WTC11 (cell line): ENCODE data around the gene ZDHHC18. TPM values are rescaled to one million over a fixed set of nuclear protein-coding genes. Genes with fewer than 3 reads are reported as not detected.

ENCODE experiments used
- ATAC-seq: fragments of 200-7000 bp; cut with Tn5 transposase; 2 replicates; pipeline ENCODE4 v1.10.0; 2021; ENCODE audit warnings: mild to moderate bottlenecking, moderate library complexity
- CTCF ChIA-PET: fragments of 300-600 bp; sonication (Branson Sonifier 250); formaldehyde crosslinking; loops from one replicate; lab custom pipeline; 2021; ENCODE audit warnings: antibody characterized with exemption; lab: Charles Lee
- POLR2A ChIA-PET: fragments of 350-600 bp; sonication (Branson Sonifier 250); formaldehyde crosslinking; loops from one replicate; lab custom pipeline; 2021; ENCODE audit warnings: antibody characterized with exemption; lab: Charles Lee
- DNase-seq: peaks from one replicate; pipeline ENCODE4 v3.0.0; 2021; ENCODE audit warnings: low spot score
- H3K27ac Mint-ChIP-seq: 2 replicates; pipeline ENCODE4 v1.8.0; 2021; ENCODE audit warnings: mixed read lengths
- H3K27me3 Mint-ChIP-seq: 2 replicates; pipeline ENCODE4 v1.8.0; 2021; ENCODE audit warnings: low read depth, mild to moderate bottlenecking, moderate library complexity, mixed read lengths
- H3K36me3 Mint-ChIP-seq: 2 replicates; pipeline ENCODE4 v1.8.0; 2021; ENCODE audit warnings: mixed read lengths
- H3K4me1 Mint-ChIP-seq: 2 replicates; pipeline ENCODE4 v1.8.0; 2022; ENCODE audit warnings: mixed read lengths
- H3K4me3 Mint-ChIP-seq: 2 replicates; pipeline ENCODE4 v1.8.0; 2021; ENCODE audit warnings: mild to moderate bottlenecking, moderate library complexity, mixed read lengths
- H3K9me3 Mint-ChIP-seq: 2 replicates; pipeline ENCODE4 v1.8.0; 2021; ENCODE audit warnings: mixed read lengths
- AR ChIP-seq: fragments of 250-450 bp; sonication (Bioruptor Pico); IDR thresholded peaks from 2 replicates; pipeline ENCODE4 v1.9.0; 2021; ENCODE audit warnings: mild to moderate bottlenecking
- CTCF ChIP-seq: fragments of 200-600 bp; IDR thresholded peaks from 2 replicates; pipeline ENCODE4 v1.8.0; 2022; ENCODE audit warnings: antibody characterized with exemption
- EMX1 ChIP-seq: fragments of 250-450 bp; sonication (Bioruptor Pico); IDR thresholded peaks from 2 replicates; pipeline ENCODE4 v1.8.0; 2021; ENCODE audit warnings: mild to moderate bottlenecking
- ERG ChIP-seq: fragments of 250-450 bp; sonication (Bioruptor Pico); IDR thresholded peaks from 2 replicates; pipeline ENCODE4 v1.8.0; 2021; ENCODE audit warnings: mild to moderate bottlenecking
- GRHL2 ChIP-seq: fragments of 250-450 bp; sonication (Bioruptor Pico); IDR thresholded peaks from 2 replicates; pipeline ENCODE4 v1.8.0; 2022; ENCODE audit warnings: mild to moderate bottlenecking, moderate library complexity; ENCODE audit not compliant: insufficient replicate concordance, severe bottlenecking
- HMGXB4 ChIP-seq: sonication (generic); formaldehyde crosslinking; IDR thresholded peaks from 2 replicates; pipeline ENCODE4 v1.8.1; 2023; ENCODE audit warnings: mild to moderate bottlenecking, moderate library complexity, missing genetic modification reagents
- MLX ChIP-seq: sonication (generic); formaldehyde crosslinking; IDR thresholded peaks from 2 replicates; pipeline ENCODE4 v1.8.1; 2023; ENCODE audit warnings: mild to moderate bottlenecking, missing genetic modification reagents, moderate library complexity
- MYBL2 ChIP-seq: sonication (generic); formaldehyde crosslinking; IDR thresholded peaks from 2 replicates; pipeline ENCODE4 v1.8.1; 2023; ENCODE audit warnings: mild to moderate bottlenecking, moderate library complexity, missing genetic modification reagents
- NR2C2 ChIP-seq: sonication (generic); formaldehyde crosslinking; IDR thresholded peaks from 2 replicates; pipeline ENCODE4 v1.8.0; 2022; ENCODE audit warnings: mild to moderate bottlenecking, missing genetic modification reagents
- SP1 ChIP-seq: sonication (generic); formaldehyde crosslinking; conservative IDR thresholded peaks from 2 replicates; pipeline ENCODE4 v1.8.1; 2022; ENCODE audit warnings: missing genetic modification reagents
- ZNF232 ChIP-seq: sonication (generic); formaldehyde crosslinking; IDR thresholded peaks from 2 replicates; pipeline ENCODE4 v1.8.0; 2022; ENCODE audit warnings: mild to moderate bottlenecking, missing genetic modification reagents
- ZNF263 ChIP-seq: sonication (generic); formaldehyde crosslinking; IDR thresholded peaks from 2 replicates; pipeline ENCODE4 v1.8.1; 2022; ENCODE audit warnings: low read depth, mild to moderate bottlenecking, moderate library complexity, missing genetic modification reagents
- ZNF317 ChIP-seq: sonication (generic); formaldehyde crosslinking; IDR thresholded peaks from 2 replicates; pipeline ENCODE4 v1.8.1; 2023; ENCODE audit warnings: low read depth, mild to moderate bottlenecking, moderate library complexity, missing genetic modification reagents, borderline replicate concordance
- ZNF416 ChIP-seq: fragments of 250-450 bp; sonication (Bioruptor Pico); IDR thresholded peaks from 2 replicates; pipeline ENCODE4 v1.9.0; 2021; ENCODE audit warnings: mild to moderate bottlenecking, inconsistent platforms
- total RNA-seq: library from RNA; stranded (reverse); gene quantifications from 3 replicates; pipeline ENCODE4 v1.2.3, GENCODE V29; 2021
- TF ChIP-seq, protein P1 (sequence below): sonication (generic); formaldehyde crosslinking; IDR thresholded peaks from 2 replicates; pipeline ENCODE4 v1.8.1; 2022; ENCODE audit warnings: mild to moderate bottlenecking, missing genetic modification reagents, moderate library complexity, borderline replicate concordance
- TF ChIP-seq, protein P2 (sequence below): sonication (generic); formaldehyde crosslinking; IDR thresholded peaks from 2 replicates; pipeline ENCODE4 v1.8.1; 2023; ENCODE audit warnings: mild to moderate bottlenecking, missing genetic modification reagents, borderline replicate concordance

Gene ZDHHC18
- total RNA-seq, 1 experiment from 2014 or later: 26.5 TPM

- ChIA-PET CTCF (interaction anchor here (0.5 to 4.1 kb wide), 10 partner anchors 9 to 243 kb away, joined by 3 to 23 read pairs (median 6); partner anchors contain the start of gene ZDHHC18), POLR2A (interaction anchor here (0.8 to 1.4 kb wide), 2 partner anchors 8 to 16 kb away, joined by 3 to 4 read pairs; no protein-coding TSS in a partner anchor)
- Mint-ChIP-seq H3K9me3 (no peaks in the 10 kb centered on the region), H3K27me3 (no peaks in the 10 kb centered on the region), H3K4me1 (peaks cover 19% of the 10 kb centered on the region), H3K27ac (peak overlapping the region; percentile 70), H3K36me3 (peaks cover 18% of the 10 kb centered on the region), H3K4me3 (no peak overlapping the region)
- peak; percentile 44 for ATAC-seq
- DNase-seq: no peak
- TF ChIP-seq SP1 (CRISPR knock-in tag) (no peak), ZNF416 (no peak), HMGXB4 (no peak)
Observed at GRCh38 chr1:26856604-26857469, 30.3 kb downstream of the ZDHHC18 start.

DNA sequence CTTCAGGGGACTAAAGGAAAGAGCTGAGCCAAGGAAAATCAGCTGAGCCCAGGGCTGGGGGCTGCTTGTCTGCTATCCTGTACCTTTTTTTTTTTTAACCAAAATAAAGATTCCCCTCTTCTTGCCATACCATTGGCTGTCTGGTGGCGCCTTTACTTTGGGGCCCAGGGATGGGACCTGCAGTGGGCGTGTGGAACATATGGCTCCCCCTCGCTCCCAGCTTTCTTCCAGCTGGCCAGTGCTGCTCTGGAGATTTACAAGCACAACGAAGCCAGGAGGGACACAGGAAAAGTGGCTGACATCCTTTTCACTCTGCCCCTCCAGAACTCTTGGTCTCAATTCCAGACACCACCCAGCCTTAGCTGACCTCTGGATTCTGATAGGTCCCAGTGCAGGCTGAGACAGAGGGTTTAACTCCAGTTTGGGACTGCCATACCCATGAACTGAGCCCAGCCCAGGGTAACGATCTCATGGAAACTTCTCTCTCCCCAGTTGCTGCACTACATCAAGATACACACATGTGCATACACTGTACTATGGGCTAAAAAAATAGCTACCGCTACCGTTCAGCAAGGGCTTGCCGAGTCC is 31.1 kb downstream of the ZDHHC18 start:
- H3K27me3 Mint-ChIP-seq: no peaks in the 10 kb centered on the region
- DNase-seq: no peak
- H3K4me1 Mint-ChIP-seq: peaks cover 26% of the 10 kb centered on the region
- no peak overlapping the region for H3K4me3 Mint-ChIP-seq
- peak overlapping the region; percentile 45; the same call in 1 of the 2 replicates for H3K27ac Mint-ChIP-seq
- peaks cover 11% of the 10 kb centered on the region for H3K36me3 Mint-ChIP-seq
- no peaks in the 10 kb centered on the region for H3K9me3 Mint-ChIP-seq
- ChIA-PET CTCF (interaction anchor here (1.0 to 4.1 kb wide), 8 partner anchors 9 to 273 kb away, joined by 3 to 23 read pairs (median 4); no protein-coding TSS in a partner anchor), POLR2A (interaction anchor here (0.6 to 1.4 kb wide), 2 partner anchors 15 to 1656 kb away, joined by 3 to 4 read pairs; no protein-coding TSS in a partner anchor)
- ATAC-seq: no peak
- no peak for TF ChIP-seq ERG (CRISPR knock-in tag)
- TF ChIP-seq GRHL2 (CRISPR knock-in tag): no peak
- no peak for TF ChIP-seq NR2C2 (CRISPR knock-in tag)
- TF ChIP-seq, protein P1, sequence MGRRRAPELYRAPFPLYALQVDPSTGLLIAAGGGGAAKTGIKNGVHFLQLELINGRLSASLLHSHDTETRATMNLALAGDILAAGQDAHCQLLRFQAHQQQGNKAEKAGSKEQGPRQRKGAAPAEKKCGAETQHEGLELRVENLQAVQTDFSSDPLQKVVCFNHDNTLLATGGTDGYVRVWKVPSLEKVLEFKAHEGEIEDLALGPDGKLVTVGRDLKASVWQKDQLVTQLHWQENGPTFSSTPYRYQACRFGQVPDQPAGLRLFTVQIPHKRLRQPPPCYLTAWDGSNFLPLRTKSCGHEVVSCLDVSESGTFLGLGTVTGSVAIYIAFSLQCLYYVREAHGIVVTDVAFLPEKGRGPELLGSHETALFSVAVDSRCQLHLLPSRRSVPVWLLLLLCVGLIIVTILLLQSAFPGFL (CRISPR knock-in tag): no peak
- no peak for TF ChIP-seq MLX (CRISPR knock-in tag)
- no peak for TF ChIP-seq ZNF317 (CRISPR knock-in tag)
- TF ChIP-seq ZNF232 (CRISPR knock-in tag): no peak
- no peak for TF ChIP-seq ZNF263 (CRISPR knock-in tag)
- TF ChIP-seq CTCF: no peak
- no peak for TF ChIP-seq AR (CRISPR knock-in tag)
- no peak for TF ChIP-seq EMX1 (CRISPR knock-in tag)
- no peak for TF ChIP-seq MYBL2 (CRISPR knock-in tag)
- TF ChIP-seq, protein P2, sequence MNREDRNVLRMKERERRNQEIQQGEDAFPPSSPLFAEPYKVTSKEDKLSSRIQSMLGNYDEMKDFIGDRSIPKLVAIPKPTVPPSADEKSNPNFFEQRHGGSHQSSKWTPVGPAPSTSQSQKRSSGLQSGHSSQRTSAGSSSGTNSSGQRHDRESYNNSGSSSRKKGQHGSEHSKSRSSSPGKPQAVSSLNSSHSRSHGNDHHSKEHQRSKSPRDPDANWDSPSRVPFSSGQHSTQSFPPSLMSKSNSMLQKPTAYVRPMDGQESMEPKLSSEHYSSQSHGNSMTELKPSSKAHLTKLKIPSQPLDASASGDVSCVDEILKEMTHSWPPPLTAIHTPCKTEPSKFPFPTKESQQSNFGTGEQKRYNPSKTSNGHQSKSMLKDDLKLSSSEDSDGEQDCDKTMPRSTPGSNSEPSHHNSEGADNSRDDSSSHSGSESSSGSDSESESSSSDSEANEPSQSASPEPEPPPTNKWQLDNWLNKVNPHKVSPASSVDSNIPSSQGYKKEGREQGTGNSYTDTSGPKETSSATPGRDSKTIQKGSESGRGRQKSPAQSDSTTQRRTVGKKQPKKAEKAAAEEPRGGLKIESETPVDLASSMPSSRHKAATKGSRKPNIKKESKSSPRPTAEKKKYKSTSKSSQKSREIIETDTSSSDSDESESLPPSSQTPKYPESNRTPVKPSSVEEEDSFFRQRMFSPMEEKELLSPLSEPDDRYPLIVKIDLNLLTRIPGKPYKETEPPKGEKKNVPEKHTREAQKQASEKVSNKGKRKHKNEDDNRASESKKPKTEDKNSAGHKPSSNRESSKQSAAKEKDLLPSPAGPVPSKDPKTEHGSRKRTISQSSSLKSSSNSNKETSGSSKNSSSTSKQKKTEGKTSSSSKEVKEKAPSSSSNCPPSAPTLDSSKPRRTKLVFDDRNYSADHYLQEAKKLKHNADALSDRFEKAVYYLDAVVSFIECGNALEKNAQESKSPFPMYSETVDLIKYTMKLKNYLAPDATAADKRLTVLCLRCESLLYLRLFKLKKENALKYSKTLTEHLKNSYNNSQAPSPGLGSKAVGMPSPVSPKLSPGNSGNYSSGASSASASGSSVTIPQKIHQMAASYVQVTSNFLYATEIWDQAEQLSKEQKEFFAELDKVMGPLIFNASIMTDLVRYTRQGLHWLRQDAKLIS (CRISPR knock-in tag): no peak
